Right lobe of liver (tissue), 6 donors: Measurements from ENCODE around the gene SVEP1. TPM values are rescaled to one million over a fixed set of nuclear protein-coding genes. Genes with fewer than 3 reads are reported as not detected.

ENCODE experiments used
- ATAC-seq, 4 donors: fragments of 200-7000 bp; cut with Tn5 transposase; one replicate each; pipeline ENCODE4 v1.9.1; 2020; ENCODE audit warnings: mild to moderate bottlenecking in 4 of 4, moderate library complexity in 4 of 4
- DNase-seq, 3 donors: peaks; one replicate each; pipeline ENCODE4 v3.0.0-alpha.2; 2020
- H3K27ac ChIP-seq, 3 donors: fragments of 200-600 bp; one replicate each; pipeline ENCODE4 v1.8.0; 2022
- H3K27me3 ChIP-seq, 2 donors: fragments of 200-600 bp; one replicate each; pipeline ENCODE4 v1.8.0; 2022
- H3K36me3 ChIP-seq, 4 donors: fragments of 200-600 bp; sonication (generic) in 1 of 4; one replicate each; pipeline versions ENCODE4 v1.5.1 to v1.8.0; 2017 to 2022; ENCODE audit warnings: control low read depth in 1 of 4
- H3K4me1 ChIP-seq, 4 donors: fragments of 200-600 bp; sonication (generic) in 1 of 4; one replicate each; pipeline versions ENCODE4 v1.5.1 to v1.8.0; 2017 to 2022; ENCODE audit warnings: control low read depth in 1 of 4
- H3K4me3 ChIP-seq, 3 donors: fragments of 200-600 bp; one replicate each; pipeline ENCODE4 v1.8.0; 2022
- H3K9me3 ChIP-seq, 4 donors: fragments of 200-600 bp; sonication (generic) in 1 of 4; one replicate each; pipeline versions ENCODE4 v1.5.1 to v1.8.0; 2017 to 2022; ENCODE audit warnings: control low read depth in 1 of 4
- CTCF ChIP-seq, 4 donors: fragments of 200-600 bp in 3 of 4; fragments of 450-650 bp in 1 of 4; IDR thresholded peaks; one replicate each; pipeline versions ENCODE4 v1.5.1 to v1.8.0; 2016 to 2022; ENCODE audit warnings: antibody characterized with exemption in 4 of 4, mild to moderate bottlenecking in 2 of 4
- POLR2A ChIP-seq: fragments of 450-650 bp; IDR thresholded peaks from one replicate; pipeline ENCODE4 v1.6.1; 2017; ENCODE audit warnings: antibody characterized with exemption, mild to moderate bottlenecking
- WGBS: methylation state at CpG from one replicate; pipeline ENCODE4 v1.1.6; 2018; ENCODE audit warnings: low coverage, low lambda C conversion rate; ENCODE audit not compliant: insufficient coverage; ENCODE audit errors: missing lambda C conversion rate; 5-methylcytosine and 5-hydroxymethylcytosine counted together
- intact Hi-C, 2 donors: fragments of 100-400 bp; cut with DNase I; formaldehyde crosslinking; loops; one replicate each; pipeline versions ENCODE4 v1.11.2 to v1.14.1; 2022
- total RNA-seq, 6 experiments: library from RNA; depleted of rRNA in 2 of 6; stranded (reverse); fragments of >200 nt in 2 of 6; fragmentation: NEBNext Ultra II Directional in 3 of 6; extraction: Animal tissue kit (Norgen Biotek cat#: 25700) in 3 of 6; gene quantifications; one replicate each; pipeline versions ENCODE4 v1.1.0 to v1.2.4, GENCODE V29; 2016 to 2023
- donor health status: DM: no; HTN: yes; CAD: no.
- donor health status: DM: no; HTN: no; CAD: no.
- donor health status: DM: no; HTN: no; CAD: no.
- donor health status: DM: no; HTN: yes; CAD: no.
- donor health status: DM: no; HTN: yes; CAD: no.

SVEP1 gene
- total RNA-seq, 6 experiments from 2014 or later: 1.6 to 7.8 (median 4.6) TPM

GRCh38 chr9:110499608-110500007, 79.9 kb downstream of the SVEP1 start:
- Histone ChIP-seq H3K4me3 (no peak overlapping the region), H3K36me3 (no peaks in the 10 kb centered on the region), H3K27ac (no peak overlapping the region), H3K9me3 (no peaks in the 10 kb centered on the region), H3K4me1 (no peaks in the 10 kb centered on the region), H3K27me3 (no peaks in the 10 kb centered on the region)
- TF ChIP-seq POLR2A (no peak), CTCF (IDR thresholded peaks at IDR 0.05) (no peak)
- ATAC-seq (no peak), DNase-seq (no peak)
- intact Hi-C loops: no loop called here
- 93% methylated on average over 1 of the region's 1 CpG for WGBS

DNA sequence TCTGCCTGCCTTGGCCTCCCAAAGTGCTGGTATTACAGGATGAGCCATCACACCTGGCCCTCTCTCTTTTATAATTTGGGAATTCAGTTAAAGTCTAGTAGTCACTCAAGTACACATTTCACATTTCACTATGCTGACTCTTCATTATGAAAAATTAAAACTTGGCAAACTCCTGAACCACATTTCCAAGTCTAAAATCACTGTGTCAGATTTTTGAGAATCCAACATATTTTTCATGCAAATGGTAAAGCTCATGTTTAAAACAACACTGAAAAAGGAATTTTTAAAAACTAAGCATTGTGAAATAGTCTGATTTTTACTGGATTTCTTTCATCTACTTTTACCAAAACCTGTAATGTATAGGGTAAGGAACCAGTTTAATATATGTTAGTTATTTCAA, 92.3 kb downstream of the SVEP1 start:
- no peaks in the 10 kb centered on the region for H3K27me3 ChIP-seq
- H3K36me3 ChIP-seq: no peaks in the 10 kb centered on the region
- no peak for TF ChIP-seq POLR2A
- no peak for TF ChIP-seq CTCF (IDR thresholded peaks at IDR 0.05)
- DNase-seq (no peak), ATAC-seq (no peak)
- H3K9me3 ChIP-seq: no peaks in the 10 kb centered on the region
- H3K4me3 ChIP-seq: no peak overlapping the region
- intact Hi-C loops: no loop called here
- no peaks in the 10 kb centered on the region for H3K4me1 ChIP-seq
- no peak overlapping the region for H3K27ac ChIP-seq

DNA sequence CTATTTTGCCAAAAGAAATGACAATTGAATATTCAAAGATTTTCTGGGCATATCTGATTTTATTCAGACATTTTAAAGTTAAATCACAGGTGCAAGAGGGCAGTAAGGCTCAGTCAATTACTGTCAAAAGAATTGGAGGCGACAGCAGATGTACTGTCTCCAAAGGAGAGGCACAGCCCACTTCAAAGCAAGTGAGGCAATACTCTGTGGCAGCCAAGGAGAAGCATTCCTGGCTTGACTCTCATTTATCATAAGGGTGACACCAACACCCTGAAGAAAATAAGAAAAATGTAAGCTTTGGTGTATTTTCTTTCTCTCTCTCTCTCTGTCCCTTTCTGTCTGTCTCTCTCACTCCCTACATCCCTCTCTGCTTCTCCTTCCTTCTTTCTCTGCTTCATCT, 93.3 kb downstream of the SVEP1 start:
- Histone ChIP-seq H3K9me3 (no peaks in the 10 kb centered on the region), H3K27me3 (no peaks in the 10 kb centered on the region), H3K4me3 (no peak overlapping the region), H3K4me1 (no peaks in the 10 kb centered on the region), H3K36me3 (no peaks in the 10 kb centered on the region), H3K27ac (no peak overlapping the region)
- ATAC-seq: no peak
- WGBS: 71% methylated on average over 1 of the region's 1 CpG
- no peak for DNase-seq
- no peak for TF ChIP-seq CTCF (IDR thresholded peaks at IDR 0.05)
- TF ChIP-seq POLR2A: no peak
- intact Hi-C loops: no loop called here

- 39% methylated on average over 5 of the region's 5 CpGs for WGBS
- no peak for ATAC-seq
- H3K27ac ChIP-seq: no peak overlapping the region
- no peaks in the 10 kb centered on the region for H3K4me1 ChIP-seq
- H3K9me3 ChIP-seq: no peaks in the 10 kb centered on the region
- no peaks in the 10 kb centered on the region for H3K27me3 ChIP-seq
- H3K36me3 ChIP-seq: no peaks in the 10 kb centered on the region
- no peak overlapping the region for H3K4me3 ChIP-seq
- TF ChIP-seq POLR2A: no peak
- no peak for TF ChIP-seq CTCF (IDR thresholded peaks at IDR 0.05)
- no peak for DNase-seq
- intact Hi-C loops: no loop called here
Observed at GRCh38 chr9:110479481-110479880, 100.1 kb downstream of the SVEP1 start.

DNA sequence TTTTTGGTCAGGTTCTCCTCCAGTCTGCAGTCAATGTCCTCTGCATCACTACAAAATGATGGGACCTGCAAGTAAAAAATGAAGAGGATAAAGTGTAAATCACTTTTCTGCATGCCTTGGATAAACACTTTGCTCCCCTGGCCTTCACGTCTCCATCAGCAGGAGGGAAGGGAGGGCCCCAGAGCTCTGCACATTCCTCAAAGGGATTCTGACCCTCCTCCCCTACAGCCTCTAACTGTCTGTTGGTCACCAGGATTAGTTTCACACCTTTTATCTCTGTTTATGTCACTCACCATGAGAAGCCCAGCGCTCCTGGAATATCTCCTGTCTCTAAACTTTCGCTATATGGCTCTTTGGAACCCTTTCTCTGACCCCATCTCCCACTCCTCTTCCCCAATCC, 103.3 kb downstream of the SVEP1 start:
- WGBS: 11% methylated on average over 3 of the region's 3 CpGs
- ATAC-seq: no peak
- Histone ChIP-seq H3K27ac (no peak overlapping the region), H3K36me3 (no peaks in the 10 kb centered on the region), H3K9me3 (no peaks in the 10 kb centered on the region), H3K27me3 (no peaks in the 10 kb centered on the region), H3K4me3 (no peak overlapping the region), H3K4me1 (no peaks in the 10 kb centered on the region)
- intact Hi-C loops: no loop called here
- no peak for TF ChIP-seq CTCF (IDR thresholded peaks at IDR 0.05)
- TF ChIP-seq POLR2A: no peak
- DNase-seq: no peak
